Neural progenitor cell (in vitro differentiated cells): ENCODE results near the gene TBC1D24. TPM values are rescaled to one million over a fixed set of nuclear protein-coding genes. Genes with fewer than 3 reads are reported as not detected.

Experiments
- DNase-seq: peaks from one replicate; pipeline ENCODE4 v3.0.0-alpha.2; 2016; ENCODE audit warnings: low spot score
- H2AFZ ChIP-seq: fragments of 200-600 bp; sonication (generic); replicated peaks from 2 replicates; pipeline ENCODE4 v1.6.1; 2016; ENCODE audit warnings: antibody characterized with exemption
- H3F3A ChIP-seq: fragments of 200-600 bp; sonication (generic); 2 replicates; pipeline ENCODE4 v1.6.1; 2016; ENCODE audit warnings: antibody characterized with exemption, low read depth
- H3K27ac ChIP-seq: fragments of 200-600 bp; sonication (generic); 2 replicates; pipeline ENCODE4 v1.5.1; 2016; ENCODE audit warnings: mild to moderate bottlenecking
- H3K27me3 ChIP-seq: fragments of 200-600 bp; sonication (generic); 2 replicates; pipeline ENCODE4 v1.6.1; 2016; ENCODE audit warnings: mild to moderate bottlenecking, moderate library complexity
- H3K36me3 ChIP-seq: fragments of 200-600 bp; sonication (generic); 2 replicates; pipeline ENCODE4 v1.5.1; 2016
- H3K4me1 ChIP-seq: fragments of 200-600 bp; sonication (generic); 2 replicates; pipeline ENCODE4 v1.6.1; 2016; ENCODE audit warnings: mixed run types
- H3K4me2 ChIP-seq: fragments of 200-600 bp; sonication (generic); 2 replicates; pipeline ENCODE4 v1.6.1; 2016
- H3K4me3 ChIP-seq: fragments of 200-600 bp; sonication (generic); 2 replicates; pipeline ENCODE4 v1.5.1; 2016
- H3K79me2 ChIP-seq: fragments of 200-600 bp; sonication (generic); 2 replicates; pipeline ENCODE4 v1.6.1; 2016; ENCODE audit warnings: low read depth
- H3K9ac ChIP-seq: fragments of 200-600 bp; sonication (generic); 2 replicates; pipeline ENCODE4 v1.6.1; 2016
- H3K9me3 ChIP-seq: fragments of 200-600 bp; sonication (generic); 2 replicates; pipeline ENCODE4 v1.5.1; 2016; ENCODE audit warnings: low read depth
- H4K20me1 ChIP-seq: fragments of 200-600 bp; sonication (generic); 2 replicates; pipeline ENCODE4 v1.6.1; 2016; ENCODE audit warnings: low read depth
- H3K27ac Mint-ChIP-seq: 3 replicates; pipeline ENCODE4 v1.8.0; 2021; ENCODE audit warnings: mixed read lengths
- H3K27me3 Mint-ChIP-seq: 2 replicates; pipeline ENCODE4 v1.8.0; 2022; ENCODE audit warnings: low read depth, mild to moderate bottlenecking, inconsistent platforms, moderate library complexity, mixed read lengths; ENCODE audit not compliant: insufficient read depth
- H3K36me3 Mint-ChIP-seq: 3 replicates; pipeline ENCODE4 v1.8.0; 2021; ENCODE audit warnings: mixed read lengths
- H3K4me1 Mint-ChIP-seq: 3 replicates; pipeline ENCODE4 v1.8.0; 2021; ENCODE audit warnings: mixed read lengths
- H3K4me3 Mint-ChIP-seq: 3 replicates; pipeline ENCODE4 v1.8.0; 2021; ENCODE audit warnings: mild to moderate bottlenecking, moderate library complexity, mixed read lengths
- H3K9me3 Mint-ChIP-seq: 3 replicates; pipeline ENCODE4 v1.8.0; 2020; ENCODE audit warnings: mixed read lengths
- CTCF ChIP-seq: fragments of 200-600 bp; sonication (generic); IDR thresholded peaks from 2 replicates; pipeline ENCODE4 v1.5.1; 2017; ENCODE audit warnings: antibody characterized with exemption, mild to moderate bottlenecking
- EZH2 ChIP-seq: fragments of 200-600 bp; sonication (generic); IDR thresholded peaks from 2 replicates; pipeline ENCODE4 v1.6.1; 2017; ENCODE audit warnings: antibody characterized with exemption, mild to moderate bottlenecking, moderate library complexity
- EZH2phosphoT487 ChIP-seq: fragments of 200-600 bp; sonication (generic); IDR thresholded peaks from 2 replicates; pipeline ENCODE4 v1.6.1; 2017; ENCODE audit warnings: antibody characterized with exemption
- total RNA-seq: library from RNA; depleted of rRNA; stranded (reverse); fragments of >200 nt; gene quantifications from 2 replicates; pipeline ENCODE4 v1.2.3, GENCODE V29; 2015; ENCODE audit warnings: low replicate concordance

Gene TBC1D24
- total RNA-seq, 1 donor from 2014 or later: 8.2 TPM

- Histone ChIP-seq H3K36me3 (no peaks in the 10 kb centered on the region), H2AFZ (no peak overlapping the region), H3K9me3 (no peaks in the 10 kb centered on the region), H3K79me2 (no peaks in the 10 kb centered on the region), H4K20me1 (peaks cover 20% of the 10 kb centered on the region), H3K27me3 (peaks cover 40% of the 10 kb centered on the region), H3K9ac (no peak overlapping the region), H3K4me3 (no peak overlapping the region), H3F3A (peaks cover 76% of the 10 kb centered on the region), H3K4me1 (peaks cover 40% of the 10 kb centered on the region), H3K4me2 (peak overlapping the region; percentile 92), H3K27ac (no peak overlapping the region)
- Mint-ChIP-seq H3K27me3 (peaks cover 16% of the 10 kb centered on the region), H3K4me1 (peaks cover 21% of the 10 kb centered on the region), H3K4me3 (peak overlapping the region; percentile 58), H3K27ac (no peak overlapping the region), H3K36me3 (no peaks in the 10 kb centered on the region), H3K9me3 (no peaks in the 10 kb centered on the region)
- DNase-seq: no peak
- TF ChIP-seq EZH2phosphoT487 (no peak), CTCF (no peak), EZH2 (no peak)
Measured at GRCh38 chr16:2469399-2470233, 5.3 kb upstream of the TBC1D24 start.

- peak overlapping the region; percentile 48 for H3K4me3 Mint-ChIP-seq
- no peak for TF ChIP-seq EZH2
- TF ChIP-seq EZH2phosphoT487: no peak
- no peak for TF ChIP-seq CTCF
- Histone ChIP-seq H3K27ac (no peak overlapping the region), H3K79me2 (no peaks in the 10 kb centered on the region), H4K20me1 (peaks cover 20% of the 10 kb centered on the region), H3F3A (peaks cover 71% of the 10 kb centered on the region), H3K9me3 (no peaks in the 10 kb centered on the region), H2AFZ (no peak overlapping the region), H3K4me2 (peak overlapping the region; percentile 89), H3K9ac (no peak overlapping the region), H3K4me3 (no peak overlapping the region), H3K36me3 (no peaks in the 10 kb centered on the region), H3K4me1 (peaks cover 40% of the 10 kb centered on the region), H3K27me3 (peaks cover 40% of the 10 kb centered on the region)
- H3K4me1 Mint-ChIP-seq: peaks cover 21% of the 10 kb centered on the region
- no peak for DNase-seq
- H3K9me3 Mint-ChIP-seq: no peaks in the 10 kb centered on the region
- H3K36me3 Mint-ChIP-seq: no peaks in the 10 kb centered on the region
- H3K27me3 Mint-ChIP-seq: peaks cover 16% of the 10 kb centered on the region
- H3K27ac Mint-ChIP-seq: no peak overlapping the region
Measured at GRCh38 chr16:2470234-2470601, 4.7 kb upstream of the TBC1D24 start.

GRCh38 chr16:2470603-2471015 is 4.3 kb upstream of the TBC1D24 start:
- H3K27me3 Mint-ChIP-seq: peaks cover 16% of the 10 kb centered on the region
- no peak for TF ChIP-seq EZH2
- no peak for TF ChIP-seq EZH2phosphoT487
- TF ChIP-seq CTCF: no peak
- no peak for DNase-seq
- Histone ChIP-seq H3K4me2 (peak overlapping the region; percentile 89), H2AFZ (no peak overlapping the region), H4K20me1 (peaks cover 23% of the 10 kb centered on the region), H3K36me3 (no peaks in the 10 kb centered on the region), H3K4me3 (peak overlapping the region; percentile 48), H3K79me2 (no peaks in the 10 kb centered on the region), H3K4me1 (peaks cover 40% of the 10 kb centered on the region), H3K9me3 (no peaks in the 10 kb centered on the region), H3F3A (peaks cover 67% of the 10 kb centered on the region), H3K27me3 (peaks cover 44% of the 10 kb centered on the region), H3K27ac (no peak overlapping the region), H3K9ac (no peak overlapping the region)
- H3K4me3 Mint-ChIP-seq: peak overlapping the region; percentile 48
- H3K27ac Mint-ChIP-seq: no peak overlapping the region
- H3K36me3 Mint-ChIP-seq: no peaks in the 10 kb centered on the region
- H3K9me3 Mint-ChIP-seq: no peaks in the 10 kb centered on the region
- peaks cover 21% of the 10 kb centered on the region for H3K4me1 Mint-ChIP-seq
